Calu3 (cell line): Measurements from ENCODE around the gene HOXA10. TPM values are rescaled to one million over a fixed set of nuclear protein-coding genes. Genes with fewer than 3 reads are reported as not detected.

ENCODE experiments used
- BruUV-seq: library from RNA; stranded (reverse); fragments of 400-500 nt; replicated peaks from 2 replicates; lab custom pipeline; 2021; lab: Mats Ljungman, UMichigan
- CTCF ChIA-PET: fragments of 300-600 bp; sonication (Branson Sonifier 250); formaldehyde crosslinking; loops from one replicate; lab custom pipeline; 2022; ENCODE audit warnings: antibody characterized with exemption; lab: Charles Lee
- DNase-seq: peaks from one replicate; pipeline ENCODE4 v3.0.0; 2022
- H3K27ac Mint-ChIP-seq: one replicate; pipeline ENCODE4 v1.8.0; 2022; ENCODE audit warnings: mixed read lengths; ENCODE audit not compliant: unreplicated experiment
- H3K27me3 Mint-ChIP-seq: one replicate; pipeline ENCODE4 v1.8.0; 2022; ENCODE audit warnings: mixed read lengths; ENCODE audit not compliant: unreplicated experiment
- H3K36me3 Mint-ChIP-seq: one replicate; pipeline ENCODE4 v1.8.0; 2022; ENCODE audit warnings: mild to moderate bottlenecking, moderate library complexity, mixed read lengths; ENCODE audit not compliant: insufficient read depth, unreplicated experiment
- H3K4me1 Mint-ChIP-seq: one replicate; pipeline ENCODE4 v1.8.0; 2022; ENCODE audit warnings: mild to moderate bottlenecking, low read depth, mixed read lengths; ENCODE audit not compliant: unreplicated experiment
- H3K4me3 Mint-ChIP-seq: one replicate; pipeline ENCODE4 v1.8.0; 2022; ENCODE audit warnings: mild to moderate bottlenecking, low read depth, moderate library complexity, mixed read lengths; ENCODE audit not compliant: unreplicated experiment
- H3K9me3 Mint-ChIP-seq: one replicate; pipeline ENCODE4 v1.8.0; 2022; ENCODE audit warnings: low read depth, mixed read lengths; ENCODE audit not compliant: unreplicated experiment
- intact Hi-C: fragments of 100-400 bp; cut with micrococcal nuclease; formaldehyde crosslinking; loops from one replicate; pipeline ENCODE4 v1.10.0; 2022; ENCODE audit not compliant: unreplicated experiment
- total RNA-seq: library from RNA; stranded (reverse); gene quantifications from 2 replicates; pipeline ENCODE4 v1.2.3, GENCODE V29; 2022
- TF ChIP-seq, protein P1 (sequence below): fragments of 200-600 bp; IDR thresholded peaks from one replicate; pipeline ENCODE4 v1.8.0; 2022; ENCODE audit warnings: antibody characterized with exemption; ENCODE audit not compliant: unreplicated experiment

The HOXA10 gene
- total RNA-seq, 1 experiment from 2014 or later = 11.8 TPM

- TF ChIP-seq, protein P1, sequence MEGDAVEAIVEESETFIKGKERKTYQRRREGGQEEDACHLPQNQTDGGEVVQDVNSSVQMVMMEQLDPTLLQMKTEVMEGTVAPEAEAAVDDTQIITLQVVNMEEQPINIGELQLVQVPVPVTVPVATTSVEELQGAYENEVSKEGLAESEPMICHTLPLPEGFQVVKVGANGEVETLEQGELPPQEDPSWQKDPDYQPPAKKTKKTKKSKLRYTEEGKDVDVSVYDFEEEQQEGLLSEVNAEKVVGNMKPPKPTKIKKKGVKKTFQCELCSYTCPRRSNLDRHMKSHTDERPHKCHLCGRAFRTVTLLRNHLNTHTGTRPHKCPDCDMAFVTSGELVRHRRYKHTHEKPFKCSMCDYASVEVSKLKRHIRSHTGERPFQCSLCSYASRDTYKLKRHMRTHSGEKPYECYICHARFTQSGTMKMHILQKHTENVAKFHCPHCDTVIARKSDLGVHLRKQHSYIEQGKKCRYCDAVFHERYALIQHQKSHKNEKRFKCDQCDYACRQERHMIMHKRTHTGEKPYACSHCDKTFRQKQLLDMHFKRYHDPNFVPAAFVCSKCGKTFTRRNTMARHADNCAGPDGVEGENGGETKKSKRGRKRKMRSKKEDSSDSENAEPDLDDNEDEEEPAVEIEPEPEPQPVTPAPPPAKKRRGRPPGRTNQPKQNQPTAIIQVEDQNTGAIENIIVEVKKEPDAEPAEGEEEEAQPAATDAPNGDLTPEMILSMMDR = no peak
- Mint-ChIP-seq H3K27me3 (no peaks in the 10 kb centered on the region), H3K4me3 (no peak overlapping the region), H3K9me3 (no peaks in the 10 kb centered on the region), H3K36me3 (peaks cover 4% of the 10 kb centered on the region), H3K27ac (no peak overlapping the region), H3K4me1 (peaks cover 23% of the 10 kb centered on the region)
- DNase-seq = no peak
- no TSS peak for BruUV-seq
- CTCF ChIA-PET = interaction anchor here (0.7 kb wide), 1 partner anchor 88 kb away, joined by 6 read pairs; no protein-coding TSS in a partner anchor
- intact Hi-C loops = no loop called here
These were observed 33.8 kb downstream of the HOXA10 start for GRCh38 chr7:27140126-27140857.

GRCh38 chr7:27139334-27140125, 34.6 kb downstream of the HOXA10 start:
- no peak for DNase-seq
- Mint-ChIP-seq H3K27me3 (no peaks in the 10 kb centered on the region), H3K4me3 (no peak overlapping the region), H3K4me1 (peaks cover 31% of the 10 kb centered on the region), H3K9me3 (no peaks in the 10 kb centered on the region), H3K27ac (no peak overlapping the region), H3K36me3 (peaks cover 4% of the 10 kb centered on the region)
- CTCF ChIA-PET = no interaction called here
- BruUV-seq = no TSS peak
- intact Hi-C loops = no loop called here
- TF ChIP-seq, protein P1 = no peak

DNA sequence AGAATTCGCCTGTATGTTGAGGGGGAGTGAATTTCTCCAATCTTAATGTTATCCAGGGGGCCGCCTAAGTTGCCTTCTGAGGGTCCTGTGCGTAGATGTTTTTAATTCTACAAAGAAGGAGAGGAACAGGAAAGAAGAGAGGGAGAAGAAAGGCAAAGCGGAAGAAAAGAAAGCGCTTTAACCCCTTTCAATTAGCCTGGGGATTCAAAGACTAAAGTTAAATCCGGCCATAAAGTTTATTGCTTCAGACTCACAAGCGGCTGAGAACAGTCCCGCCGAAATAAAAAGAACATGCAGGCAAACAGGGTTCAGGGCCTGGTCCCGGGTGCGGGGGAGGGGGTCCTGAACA, 35.2 kb downstream of the HOXA10 start:
- Mint-ChIP-seq H3K4me1 (peaks cover 36% of the 10 kb centered on the region), H3K36me3 (peaks cover 4% of the 10 kb centered on the region), H3K27ac (no peak overlapping the region), H3K27me3 (no peaks in the 10 kb centered on the region), H3K4me3 (no peak overlapping the region), H3K9me3 (no peaks in the 10 kb centered on the region)
- BruUV-seq = no TSS peak
- TF ChIP-seq, protein P1 = no peak
- DNase-seq = no peak
- CTCF ChIA-PET = no interaction called here
- intact Hi-C loops = no loop called here

DNA sequence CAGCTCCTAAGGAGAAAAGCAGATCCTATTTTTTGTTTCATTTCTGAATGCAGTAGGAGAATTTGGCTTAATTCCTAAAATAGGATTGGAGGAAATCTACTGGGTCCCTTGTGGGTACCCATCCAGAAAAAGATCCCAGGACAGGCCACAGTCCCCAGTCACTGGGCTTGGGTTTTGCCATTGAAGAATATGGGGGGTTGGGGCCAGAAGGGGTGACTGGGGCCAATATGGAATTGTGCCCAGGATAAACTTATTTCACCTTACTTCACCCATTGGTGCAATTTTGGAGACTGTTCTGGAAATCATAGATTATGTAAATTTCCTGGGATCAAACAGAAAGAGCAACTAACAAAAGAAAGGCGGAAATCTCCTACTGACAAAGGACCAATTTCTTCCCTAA, 35.6 kb downstream of the HOXA10 start:
- intact Hi-C loops = no loop called here
- peaks cover 41% of the 10 kb centered on the region for H3K4me1 Mint-ChIP-seq
- DNase-seq = no peak
- CTCF ChIA-PET = no interaction called here
- TF ChIP-seq, protein P1 = no peak
- no peaks in the 10 kb centered on the region for H3K9me3 Mint-ChIP-seq
- H3K27ac Mint-ChIP-seq = no peak overlapping the region
- BruUV-seq = no TSS peak
- peaks cover 4% of the 10 kb centered on the region for H3K36me3 Mint-ChIP-seq
- H3K27me3 Mint-ChIP-seq = no peaks in the 10 kb centered on the region
- no peak overlapping the region for H3K4me3 Mint-ChIP-seq
